Karpas-422 (cell line): ENCODE data around the gene IL1RAPL2. TPM values are rescaled to one million over a fixed set of nuclear protein-coding genes. Genes with fewer than 3 reads are reported as not detected.

Experiments used
- DNase-seq: peaks from one replicate; pipeline ENCODE4 v3.0.0-alpha.2; 2015
- H2AFZ ChIP-seq: fragments of 200-600 bp; sonication (generic); 2 replicates; pipeline ENCODE4 v1.6.1; 2014; ENCODE audit warnings: antibody characterized with exemption, low read length, mixed read lengths
- H3K27ac ChIP-seq: fragments of 200-600 bp; sonication (generic); 2 replicates; pipeline ENCODE4 v1.5.1; 2014; ENCODE audit warnings: mild to moderate bottlenecking, low read length, moderate library complexity
- H3K27me3 ChIP-seq: fragments of 200-600 bp; sonication (generic); 2 replicates; pipeline ENCODE4 v1.6.1; 2014; ENCODE audit warnings: low read length, mixed read lengths
- H3K36me3 ChIP-seq: fragments of 200-600 bp; sonication (generic); 2 replicates; pipeline ENCODE4 v1.6.1; 2014; ENCODE audit warnings: low read length, mixed read lengths; ENCODE audit not compliant: insufficient read depth
- H3K4me1 ChIP-seq: fragments of 200-600 bp; sonication (generic); 2 replicates; pipeline ENCODE4 v1.6.1; 2014; ENCODE audit warnings: mild to moderate bottlenecking, low read length, mixed read lengths
- H3K4me2 ChIP-seq: fragments of 200-600 bp; sonication (generic); 2 replicates; pipeline ENCODE4 v1.6.1; 2014; ENCODE audit warnings: low read length, low read depth, mild to moderate bottlenecking; ENCODE audit not compliant: poor library complexity, severe bottlenecking
- H3K4me3 ChIP-seq: fragments of 200-600 bp; sonication (generic); 2 replicates; pipeline ENCODE4 v1.5.1; 2014; ENCODE audit warnings: mild to moderate bottlenecking, antibody characterized with exemption, low read length, mixed read lengths
- H3K79me2 ChIP-seq: fragments of 200-600 bp; sonication (generic); 2 replicates; pipeline ENCODE4 v1.6.1; 2014; ENCODE audit warnings: mild to moderate bottlenecking, low read length, mixed read lengths
- H3K9ac ChIP-seq: fragments of 200-600 bp; sonication (generic); 2 replicates; pipeline ENCODE4 v1.6.0; 2014; ENCODE audit warnings: low read length
- H3K9me2 ChIP-seq: fragments of 200-600 bp; sonication (generic), shearing (Covaris generic); replicated peaks from 2 replicates; pipeline ENCODE4 v1.6.0; 2014; ENCODE audit warnings: mild to moderate bottlenecking, low read length, moderate library complexity; ENCODE audit not compliant: insufficient read depth
- H3K9me3 ChIP-seq: fragments of 300-700, 200-600 bp; sonication (generic); 2 replicates; pipeline ENCODE4 v1.6.1; 2014; ENCODE audit warnings: low read length, mixed read lengths
- H4K20me1 ChIP-seq: fragments of 200-600 bp; sonication (generic); 2 replicates; pipeline ENCODE4 v1.6.1; 2014; ENCODE audit warnings: mild to moderate bottlenecking, antibody characterized with exemption, low read length, low read depth; ENCODE audit not compliant: insufficient read depth
- total RNA-seq: library from RNA; depleted of rRNA; stranded (reverse); fragments of >200 nt; shearing (Covaris generic); gene quantifications from 2 replicates; pipeline ENCODE4 v1.2.3, GENCODE V29; 2014; ENCODE audit warnings: low replicate concordance

The IL1RAPL2 gene
- total RNA-seq, 1 experiment from 2014 or later = not detected

DNA sequence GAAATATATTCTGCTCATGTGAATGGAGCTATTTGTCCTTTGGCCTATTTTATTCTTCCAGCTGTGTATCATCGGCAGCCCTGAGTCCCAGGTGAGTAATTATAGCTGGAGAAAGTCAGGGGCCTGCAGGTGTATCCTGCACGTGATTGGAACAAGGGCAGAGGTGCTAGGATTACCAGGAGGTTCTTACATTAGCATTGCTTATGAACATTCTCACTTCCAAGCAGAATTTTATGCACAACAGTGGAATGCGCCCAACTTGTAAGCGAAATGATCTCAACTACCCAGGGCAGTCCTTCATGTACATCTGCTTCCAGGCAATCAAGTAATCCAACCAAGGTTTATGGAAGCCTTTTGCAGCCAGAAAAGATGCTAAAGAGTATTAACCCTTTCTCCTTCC, 1187.4 kb downstream of the IL1RAPL2 start:
- Histone ChIP-seq H3K9ac (no peak overlapping the region), H3K4me1 (no peaks in the 10 kb centered on the region), H3K4me3 (no peak overlapping the region), H2AFZ (no peak overlapping the region), H3K27me3 (no peaks in the 10 kb centered on the region), H3K9me2 (no peaks in the 10 kb centered on the region), H4K20me1 (no peaks in the 10 kb centered on the region), H3K36me3 (no peaks in the 10 kb centered on the region), H3K9me3 (no peaks in the 10 kb centered on the region; the same call in 1 of the 2 replicates), H3K27ac (no peak overlapping the region), H3K79me2 (no peaks in the 10 kb centered on the region), H3K4me2 (no peak overlapping the region)
- no peak for DNase-seq

DNA sequence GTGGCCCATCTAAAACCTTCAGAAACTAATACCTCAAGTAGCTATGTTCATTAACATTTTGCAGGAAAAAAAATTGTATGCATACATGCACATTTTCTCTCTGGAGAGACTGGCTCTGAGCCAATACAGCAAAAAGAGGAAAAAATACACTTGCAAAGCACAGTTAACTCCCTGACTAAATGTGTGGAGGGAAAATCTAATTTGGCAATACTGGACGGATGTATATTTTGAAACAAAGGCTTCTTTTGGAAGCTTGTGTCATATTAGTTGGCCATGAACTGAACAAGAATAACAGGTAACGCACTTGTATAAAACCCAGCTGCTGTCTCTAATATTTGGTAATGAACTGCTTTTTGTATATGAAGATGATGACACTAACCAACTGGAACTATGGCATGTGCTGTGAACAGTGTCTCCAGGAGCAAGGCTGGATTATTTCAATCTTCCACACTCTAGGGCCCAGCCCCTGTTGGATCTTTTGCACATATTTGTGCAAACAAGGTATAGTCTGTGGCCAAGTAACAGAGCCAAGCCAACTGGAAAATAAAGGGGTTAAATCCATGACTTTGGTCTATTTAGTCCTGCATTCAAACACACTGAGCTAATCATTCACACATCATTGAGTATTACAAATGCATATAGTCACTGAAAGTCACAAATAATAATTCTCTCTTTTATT, 1188.4 kb downstream of the IL1RAPL2 start:
- Histone ChIP-seq H2AFZ (no peak overlapping the region), H3K27ac (no peak overlapping the region), H4K20me1 (no peaks in the 10 kb centered on the region), H3K79me2 (no peaks in the 10 kb centered on the region), H3K4me3 (no peak overlapping the region), H3K9me3 (no peaks in the 10 kb centered on the region; the same call in 1 of the 2 replicates), H3K4me2 (no peak overlapping the region), H3K4me1 (no peaks in the 10 kb centered on the region), H3K27me3 (no peaks in the 10 kb centered on the region), H3K9me2 (no peaks in the 10 kb centered on the region), H3K36me3 (no peaks in the 10 kb centered on the region), H3K9ac (no peak overlapping the region)
- no peak for DNase-seq

DNA sequence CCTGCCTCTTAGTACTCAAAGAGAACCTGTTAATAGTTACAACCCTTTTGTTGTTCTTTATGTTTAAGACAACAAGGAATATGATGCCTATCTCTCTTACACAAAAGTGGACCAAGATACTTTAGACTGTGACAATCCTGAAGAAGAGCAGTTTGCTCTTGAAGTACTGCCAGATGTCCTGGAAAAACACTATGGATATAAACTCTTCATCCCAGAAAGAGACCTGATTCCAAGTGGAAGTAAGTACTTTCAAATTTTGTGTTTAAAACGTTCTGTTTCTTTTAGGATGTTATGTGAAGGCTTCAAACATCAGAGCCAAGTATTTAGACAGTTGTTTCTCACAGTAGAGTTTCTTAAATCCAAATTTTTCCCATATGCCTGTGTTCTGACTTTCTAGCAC, 1189.1 kb downstream of the IL1RAPL2 start:
- H4K20me1 ChIP-seq = no peaks in the 10 kb centered on the region
- no peaks in the 10 kb centered on the region; the same call in none of the 2 replicates for H3K9me3 ChIP-seq
- no peak overlapping the region for H3K4me3 ChIP-seq
- no peaks in the 10 kb centered on the region for H3K36me3 ChIP-seq
- no peak overlapping the region for H3K27ac ChIP-seq
- H3K79me2 ChIP-seq = no peaks in the 10 kb centered on the region
- H2AFZ ChIP-seq = no peak overlapping the region
- no peaks in the 10 kb centered on the region for H3K27me3 ChIP-seq
- DNase-seq = no peak
- no peaks in the 10 kb centered on the region for H3K4me1 ChIP-seq
- H3K9ac ChIP-seq = no peak overlapping the region
- H3K9me2 ChIP-seq = no peaks in the 10 kb centered on the region
- H3K4me2 ChIP-seq = no peak overlapping the region

DNA sequence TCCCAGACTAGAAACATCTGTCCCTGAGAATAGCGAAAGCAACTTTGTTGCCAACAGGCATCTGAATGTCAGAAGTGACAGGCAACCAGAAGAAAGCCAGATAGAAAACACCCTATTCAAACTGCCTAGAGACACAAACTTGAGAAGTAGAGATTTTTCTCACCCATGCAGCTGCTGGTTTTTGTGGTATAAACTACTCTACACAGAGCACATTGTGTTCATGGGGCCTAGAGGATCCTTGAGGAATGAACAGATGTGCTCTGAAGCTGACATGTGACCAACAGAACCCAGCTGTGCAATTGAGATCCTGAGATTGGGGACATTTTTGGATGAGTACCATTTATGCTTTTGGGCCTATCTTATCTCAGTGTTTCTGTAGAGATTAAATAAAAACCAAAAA, 1192.8 kb downstream of the IL1RAPL2 start:
- H3K9me2 ChIP-seq = no peaks in the 10 kb centered on the region
- no peaks in the 10 kb centered on the region for H4K20me1 ChIP-seq
- H3K79me2 ChIP-seq = no peaks in the 10 kb centered on the region
- H3K4me3 ChIP-seq = no peak overlapping the region
- no peak for DNase-seq
- H3K36me3 ChIP-seq = no peaks in the 10 kb centered on the region
- H2AFZ ChIP-seq = no peak overlapping the region
- no peak overlapping the region for H3K4me2 ChIP-seq
- H3K9me3 ChIP-seq = no peaks in the 10 kb centered on the region; the same call in none of the 2 replicates
- no peaks in the 10 kb centered on the region for H3K27me3 ChIP-seq
- no peaks in the 10 kb centered on the region for H3K4me1 ChIP-seq
- no peak overlapping the region for H3K27ac ChIP-seq
- H3K9ac ChIP-seq = no peak overlapping the region

DNA sequence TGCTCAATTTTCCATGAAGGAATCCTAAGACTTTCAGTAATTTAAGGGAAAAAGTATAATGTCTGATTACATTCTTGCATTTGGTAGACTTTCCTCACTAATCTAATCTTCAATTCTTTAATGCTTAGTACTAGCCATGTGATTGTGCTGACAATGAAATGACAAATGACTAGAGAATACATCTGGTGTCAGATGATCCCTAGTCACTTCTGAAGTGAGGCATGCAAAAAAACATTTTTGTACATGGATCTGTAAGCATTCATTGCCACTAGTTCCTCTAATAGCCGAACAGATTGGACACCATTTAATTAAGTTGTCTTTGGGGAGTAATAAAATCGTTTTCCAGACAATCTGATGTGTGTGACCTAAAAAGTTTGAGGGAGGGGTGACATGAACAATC, 1193.6 kb downstream of the IL1RAPL2 start:
- Histone ChIP-seq H3K4me2 (no peak overlapping the region), H3K79me2 (no peaks in the 10 kb centered on the region), H3K4me1 (no peaks in the 10 kb centered on the region), H3K9me3 (no peaks in the 10 kb centered on the region; the same call in none of the 2 replicates), H3K4me3 (no peak overlapping the region), H2AFZ (no peak overlapping the region), H3K9me2 (no peaks in the 10 kb centered on the region), H4K20me1 (no peaks in the 10 kb centered on the region), H3K27me3 (no peaks in the 10 kb centered on the region), H3K36me3 (no peaks in the 10 kb centered on the region), H3K27ac (no peak overlapping the region), H3K9ac (no peak overlapping the region)
- DNase-seq = no peak

DNA sequence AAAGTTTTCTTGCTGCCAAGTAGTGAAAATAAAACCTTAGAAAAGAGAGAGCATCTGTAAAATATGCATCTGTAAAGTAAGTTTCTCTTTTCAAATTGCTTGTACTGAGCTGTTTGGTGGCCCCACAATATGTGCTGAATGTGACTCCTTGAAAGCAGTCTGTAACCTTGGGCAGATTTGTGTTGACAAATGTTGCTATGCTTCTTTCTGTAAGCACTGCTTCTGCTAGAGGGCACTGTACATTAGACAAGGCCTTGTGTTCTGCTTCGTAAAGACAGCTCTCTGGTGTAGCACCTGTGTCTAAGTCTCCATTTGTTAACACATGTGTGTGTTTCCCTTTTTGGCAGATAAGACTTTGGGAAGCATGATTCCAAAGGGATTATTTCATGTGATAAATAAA, 1199.7 kb downstream of the IL1RAPL2 start:
- Histone ChIP-seq H3K4me3 (no peak overlapping the region), H2AFZ (no peak overlapping the region), H3K36me3 (no peaks in the 10 kb centered on the region)

DNA sequence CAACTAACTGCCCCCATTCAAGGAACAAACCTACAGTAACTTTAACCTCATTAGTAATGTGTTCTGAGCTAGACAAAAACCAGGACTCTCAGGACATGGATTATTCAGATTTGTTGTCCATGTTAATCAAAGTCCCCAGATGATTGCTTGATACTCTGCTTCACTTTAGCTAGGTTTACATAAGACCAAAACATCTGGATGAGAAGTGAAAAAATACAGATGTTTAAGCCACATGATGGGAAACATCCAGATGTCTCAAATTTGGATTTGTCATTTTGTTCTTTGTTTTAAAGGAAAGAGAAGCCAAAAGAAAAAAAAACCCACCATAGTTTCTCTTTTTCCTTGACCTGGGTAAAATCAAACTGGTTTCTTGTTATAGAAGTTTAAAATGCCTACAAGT, 1207.8 kb downstream of the IL1RAPL2 start:
- H3K4me1 ChIP-seq = no peaks in the 10 kb centered on the region
- no peak overlapping the region for H3K27ac ChIP-seq
- H3K79me2 ChIP-seq = no peaks in the 10 kb centered on the region
- DNase-seq = no peak
- H3K4me2 ChIP-seq = no peak overlapping the region
- no peak overlapping the region for H3K4me3 ChIP-seq
- H2AFZ ChIP-seq = no peak overlapping the region
- H3K9ac ChIP-seq = no peak overlapping the region
- H3K36me3 ChIP-seq = no peaks in the 10 kb centered on the region
- no peaks in the 10 kb centered on the region for H3K27me3 ChIP-seq
- H3K9me2 ChIP-seq = no peaks in the 10 kb centered on the region
- H3K9me3 ChIP-seq = peaks cover 4% of the 10 kb centered on the region
- no peaks in the 10 kb centered on the region for H4K20me1 ChIP-seq

More for the DNA sequence above, 1199.7 kb downstream of the IL1RAPL2 start:
- no peaks in the 10 kb centered on the region for H4K20me1 ChIP-seq
- no peak overlapping the region for H3K9ac ChIP-seq
- no peak for DNase-seq
- no peaks in the 10 kb centered on the region for H3K4me1 ChIP-seq
- H3K27ac ChIP-seq = no peak overlapping the region
- H3K27me3 ChIP-seq = no peaks in the 10 kb centered on the region
- H3K9me2 ChIP-seq = no peaks in the 10 kb centered on the region
- no peaks in the 10 kb centered on the region for H3K79me2 ChIP-seq
- no peak overlapping the region for H3K4me2 ChIP-seq
- no peaks in the 10 kb centered on the region for H3K9me3 ChIP-seq

DNA sequence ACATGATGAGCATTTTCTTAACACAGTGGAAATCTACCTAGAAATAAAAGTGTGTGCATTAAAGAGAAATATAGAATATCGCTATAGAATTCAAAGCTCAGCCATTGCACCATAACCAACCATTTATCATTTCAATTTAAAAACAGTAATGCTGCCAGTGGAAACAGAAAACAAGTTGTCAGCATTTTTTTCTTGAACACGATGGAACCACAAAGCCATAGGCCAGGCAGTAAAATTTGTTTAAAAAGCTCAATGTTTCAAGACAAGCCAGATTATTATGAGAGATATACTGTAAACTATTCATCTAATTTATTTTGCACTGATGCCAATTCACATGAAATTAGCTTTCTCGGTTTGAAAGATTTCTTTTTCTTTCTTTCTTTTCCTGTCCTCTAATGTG, 1209.7 kb downstream of the IL1RAPL2 start:
- no peaks in the 10 kb centered on the region for H3K79me2 ChIP-seq
- H3K4me1 ChIP-seq = no peaks in the 10 kb centered on the region
- H2AFZ ChIP-seq = no peak overlapping the region
- H3K9ac ChIP-seq = no peak overlapping the region
- H4K20me1 ChIP-seq = no peaks in the 10 kb centered on the region
- no peak overlapping the region for H3K4me3 ChIP-seq
- H3K4me2 ChIP-seq = no peak overlapping the region
- no peaks in the 10 kb centered on the region for H3K36me3 ChIP-seq
- no peak overlapping the region for H3K27ac ChIP-seq
- DNase-seq = no peak
- peaks cover 4% of the 10 kb centered on the region for H3K9me3 ChIP-seq
- H3K9me2 ChIP-seq = no peaks in the 10 kb centered on the region
- H3K27me3 ChIP-seq = no peaks in the 10 kb centered on the region
